HG03060 (cell line): ENCODE results near the gene RHCE.
A peak's percentile ranks its signal among the peaks of the same experiment; 100 is the strongest.
"Not testable (repeated sequence)": the region's sequence is repeated elsewhere in the genome, so short reads cannot be mapped to it uniquely, and the experiment has no call there.

Source experiments
- ATAC-seq: cut with Tn5 transposase; IDR thresholded peaks from one replicate; pipeline ENCODE4 v1.9.1; 2021; ENCODE audit warnings: low read depth, moderate number of reproducible peaks; ENCODE audit not compliant: unreplicated experiment

Gene RHCE

DNA sequence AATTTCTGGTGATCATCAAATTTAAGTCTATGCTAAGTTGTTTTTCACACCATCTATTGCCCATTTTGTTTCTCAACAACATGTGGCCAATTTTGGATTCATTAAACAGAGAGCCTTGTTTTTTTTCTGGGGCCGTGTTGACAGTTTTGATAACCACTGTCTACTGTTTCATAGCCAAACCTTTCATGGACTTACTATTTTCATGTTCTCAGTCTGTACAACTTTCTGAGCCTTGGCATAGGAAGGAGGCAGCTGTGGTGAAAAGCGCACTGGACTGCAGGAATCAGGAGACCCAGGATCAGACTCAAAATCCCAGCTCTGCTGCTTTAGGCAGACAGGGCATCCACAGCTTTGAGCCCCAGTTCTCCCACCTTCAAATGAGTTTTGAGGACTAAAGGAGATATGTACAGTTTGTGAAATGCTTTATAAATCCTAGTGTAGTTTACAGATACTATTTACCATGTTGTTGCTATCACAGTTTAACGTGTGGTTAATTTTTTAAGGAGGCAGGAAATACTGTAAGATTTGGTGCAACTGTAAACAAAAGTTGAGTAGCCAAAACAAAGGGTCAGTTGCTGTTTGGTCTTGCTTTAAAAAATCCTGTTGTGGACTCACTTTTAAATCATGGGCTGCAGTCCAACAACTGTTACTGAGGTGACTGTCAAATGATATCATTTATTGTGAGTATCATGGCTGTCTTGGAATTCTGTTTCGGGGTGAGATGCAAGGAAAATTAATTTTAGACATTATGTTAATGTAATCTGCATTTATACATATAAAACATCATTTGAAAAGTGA is 13.0 kb upstream of the RHCE start:
- ATAC-seq: no peak

DNA sequence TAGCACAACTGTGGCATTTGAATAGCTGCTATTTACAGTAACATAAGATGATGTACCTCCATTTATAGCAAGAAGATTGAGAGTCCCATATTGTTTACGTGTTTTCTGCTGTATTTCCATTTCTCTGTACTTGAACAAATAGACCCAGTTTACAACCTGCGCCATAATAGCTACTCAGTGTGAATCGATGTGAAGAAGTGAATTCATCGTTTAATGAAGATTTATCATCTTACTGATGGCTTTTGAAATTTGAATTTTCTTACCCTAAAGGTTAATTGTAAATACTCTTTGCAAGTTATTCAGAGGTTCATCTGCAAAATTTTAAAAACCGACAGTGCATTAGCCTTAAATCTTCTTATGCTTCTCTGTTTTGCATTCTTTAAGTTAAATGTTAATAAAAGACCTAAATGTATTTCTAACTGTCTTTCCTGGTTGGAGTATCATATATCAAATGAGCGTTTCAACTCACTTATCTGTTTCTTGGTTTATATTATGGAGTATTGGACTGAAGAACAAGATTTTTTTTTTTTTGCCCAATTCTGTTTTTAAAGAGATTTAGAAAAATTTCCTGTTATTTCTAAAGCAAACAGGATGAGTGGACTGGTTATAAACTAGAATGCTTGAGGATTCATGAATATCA is 12.2 kb upstream of the RHCE start:
- no peak for ATAC-seq

DNA sequence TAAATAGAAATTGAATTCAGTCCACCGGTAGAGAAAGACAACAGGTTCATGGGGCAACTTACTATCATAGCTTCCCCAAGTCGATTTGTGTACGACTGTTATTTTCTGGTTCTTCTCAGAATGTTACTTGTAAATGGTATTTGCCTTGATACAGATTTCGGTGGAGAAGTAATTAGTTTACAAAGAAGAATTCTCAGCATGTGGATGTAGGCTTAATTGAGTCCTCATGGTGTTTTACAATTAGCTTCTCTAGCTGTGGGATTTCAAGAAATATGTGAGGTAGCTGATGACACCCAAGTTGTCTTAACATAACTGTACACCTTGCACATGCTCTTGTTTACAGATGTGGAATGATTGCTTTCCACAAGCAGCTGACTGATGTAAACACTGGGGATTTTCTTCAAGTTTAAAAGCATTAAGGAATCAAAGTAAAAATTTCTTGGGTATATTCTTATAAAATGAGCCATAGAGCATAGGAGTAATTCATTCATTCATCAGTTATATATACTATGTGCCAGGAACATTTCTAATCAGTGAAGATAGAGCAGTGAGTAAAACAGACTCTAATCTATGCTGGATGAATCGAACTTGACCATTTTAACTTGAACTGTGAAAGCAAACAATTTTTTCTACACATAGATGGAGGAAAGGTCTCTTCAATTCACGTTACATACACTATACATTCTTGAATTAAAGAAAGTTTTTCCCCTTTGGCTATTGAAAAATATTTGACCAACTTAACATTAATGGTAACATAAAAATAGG is 11.5 kb upstream of the RHCE start:
- ATAC-seq: no peak

DNA sequence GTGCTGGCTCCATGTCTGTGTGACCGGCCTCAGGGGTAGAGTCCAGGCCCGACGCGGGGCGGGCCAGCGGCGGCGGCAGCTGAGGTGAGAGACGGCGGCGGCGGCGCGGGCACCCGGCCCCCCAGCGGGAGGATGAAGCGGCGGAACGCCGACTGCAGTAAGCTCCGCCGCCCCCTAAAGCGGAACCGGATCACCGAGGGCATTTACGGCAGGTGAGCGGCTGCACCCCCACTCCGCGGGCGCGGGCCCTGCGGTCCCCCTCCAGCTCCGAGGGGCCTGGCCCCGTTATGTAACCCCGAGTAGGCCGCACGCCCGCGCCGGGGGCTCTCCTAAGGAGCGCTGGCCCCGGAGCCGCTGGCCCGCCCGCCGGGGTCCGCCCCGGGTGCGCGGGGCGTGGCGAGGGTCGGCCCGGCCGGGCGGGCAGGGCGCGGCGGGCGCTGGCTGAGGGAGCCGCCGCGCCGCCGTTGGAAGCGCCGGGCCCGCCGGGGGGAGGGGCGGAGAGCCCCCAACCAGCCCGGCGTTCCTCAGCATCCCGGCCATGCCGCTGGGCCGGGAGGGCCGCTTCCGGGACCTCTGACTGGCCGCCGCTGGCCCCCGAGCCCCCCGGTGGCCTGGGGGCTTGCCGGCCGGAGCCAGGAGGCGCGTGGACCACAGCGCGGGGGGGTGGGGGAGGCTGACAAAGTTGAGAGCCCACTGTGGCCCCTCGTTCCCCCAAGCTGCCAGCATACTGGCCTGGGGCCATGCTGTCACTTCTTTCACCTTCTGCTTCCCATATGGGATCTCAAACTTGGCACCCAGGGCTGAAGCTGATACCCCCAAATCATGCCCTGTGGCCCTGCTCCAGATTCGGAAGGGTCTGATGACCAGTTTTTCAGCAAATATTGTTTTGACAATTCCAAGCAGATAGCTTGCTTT is 10.6 kb upstream of the RHCE start:
- ATAC-seq: peak; percentile 7

DNA sequence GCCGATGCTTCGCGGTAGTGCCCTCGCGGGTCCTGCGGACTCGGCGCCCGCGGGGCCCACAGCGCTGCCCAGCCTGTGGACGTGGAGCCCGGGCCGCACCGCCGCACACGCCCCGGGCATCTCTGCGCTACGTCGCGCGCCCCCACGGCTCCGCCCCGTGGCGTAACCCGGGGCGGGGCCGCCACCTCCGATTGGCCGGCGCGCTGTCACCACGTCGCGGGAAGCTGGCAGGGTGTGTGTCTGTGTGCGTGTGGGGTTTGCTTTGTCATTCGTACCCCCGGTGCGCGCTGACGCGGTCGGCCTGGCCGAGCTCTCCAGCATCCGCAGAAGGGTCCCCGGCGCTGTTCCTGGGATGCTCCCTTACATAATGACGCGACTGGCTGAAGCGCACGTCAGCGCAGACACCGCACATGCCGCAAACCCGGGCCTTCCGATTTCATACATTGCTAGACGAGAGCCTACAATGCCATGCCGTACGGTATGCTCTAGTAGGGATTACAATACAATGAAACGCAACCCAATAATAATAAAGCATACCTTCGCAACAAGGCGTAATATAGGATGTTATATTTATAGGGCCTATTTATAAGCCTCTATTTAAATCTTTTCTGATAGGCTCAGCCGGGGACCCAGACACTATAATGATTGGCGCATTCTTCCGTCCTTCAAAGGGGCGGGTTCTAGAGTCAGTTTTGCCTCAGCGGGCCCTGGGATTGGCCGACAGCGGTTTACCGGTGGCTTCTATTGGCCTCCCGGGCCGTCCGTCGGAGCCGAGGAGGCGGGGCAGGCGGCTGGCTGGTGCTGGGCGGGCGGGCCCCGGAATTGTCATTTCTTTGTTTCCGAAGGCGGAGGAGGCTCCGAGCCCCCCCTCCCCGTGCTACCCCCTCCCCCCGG is 9.7 kb upstream of the RHCE start, which contains the start of gene MACO1:
TSS of gene MACO1 (plus strand) at position 825 of the 894 bp plus-strand sequence. CDS start 202 bp downstream, outside the sequence.
- ATAC-seq: peak; percentile 59

DNA sequence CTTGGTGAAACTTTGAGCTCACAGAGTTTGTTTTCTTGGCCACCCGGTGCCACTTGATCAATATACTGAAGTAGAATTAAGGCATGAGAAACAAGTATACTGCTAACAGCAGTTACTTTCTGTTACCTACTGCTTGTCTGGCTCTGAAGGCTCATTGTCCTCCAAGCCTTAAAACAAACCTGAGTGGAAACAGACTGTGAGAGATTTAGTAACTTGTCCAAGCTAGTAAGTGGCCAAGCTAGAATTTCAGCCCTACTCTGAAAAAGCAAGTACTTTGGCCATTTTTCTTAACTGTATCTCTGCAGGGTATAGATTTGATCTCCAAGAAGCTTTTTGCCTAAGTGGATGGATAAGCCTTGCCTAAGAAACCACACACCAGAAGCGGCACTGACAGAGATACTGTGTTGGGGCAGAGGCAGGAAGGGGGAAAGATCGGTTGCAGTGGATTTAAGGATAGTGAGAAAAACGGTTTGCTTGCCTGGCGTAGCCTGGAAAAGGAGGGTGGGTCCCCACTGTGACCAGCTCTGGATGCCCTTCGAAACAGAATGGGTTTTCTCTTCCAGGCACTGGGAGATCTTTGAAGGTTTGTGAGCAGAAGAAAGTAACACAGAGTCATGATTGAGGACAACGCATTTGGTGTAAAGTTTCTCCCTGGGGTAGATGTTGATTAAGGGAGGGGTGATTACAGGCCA is 8.0 kb upstream of the RHCE start:
- ATAC-seq: no peak

DNA sequence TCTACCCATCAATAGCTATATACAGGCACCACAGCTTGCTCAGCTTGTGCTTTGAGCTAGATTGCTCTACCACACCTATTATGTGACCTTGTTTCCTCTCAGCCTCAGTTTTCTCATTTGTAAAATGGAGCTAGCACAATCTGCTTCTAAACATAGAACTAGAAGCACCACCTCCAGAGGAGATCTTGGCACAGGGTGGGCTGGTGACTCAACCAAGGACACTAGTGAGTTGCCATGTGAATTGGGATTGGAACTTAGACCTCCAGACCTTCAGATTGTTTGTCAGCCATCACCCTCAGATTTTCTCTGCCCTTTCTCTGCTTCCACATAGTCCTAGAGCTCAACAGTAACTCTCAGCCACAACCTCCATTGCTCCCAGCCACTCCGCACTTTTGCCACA is 7.1 kb upstream of the RHCE start:
- ATAC-seq: no peak

DNA sequence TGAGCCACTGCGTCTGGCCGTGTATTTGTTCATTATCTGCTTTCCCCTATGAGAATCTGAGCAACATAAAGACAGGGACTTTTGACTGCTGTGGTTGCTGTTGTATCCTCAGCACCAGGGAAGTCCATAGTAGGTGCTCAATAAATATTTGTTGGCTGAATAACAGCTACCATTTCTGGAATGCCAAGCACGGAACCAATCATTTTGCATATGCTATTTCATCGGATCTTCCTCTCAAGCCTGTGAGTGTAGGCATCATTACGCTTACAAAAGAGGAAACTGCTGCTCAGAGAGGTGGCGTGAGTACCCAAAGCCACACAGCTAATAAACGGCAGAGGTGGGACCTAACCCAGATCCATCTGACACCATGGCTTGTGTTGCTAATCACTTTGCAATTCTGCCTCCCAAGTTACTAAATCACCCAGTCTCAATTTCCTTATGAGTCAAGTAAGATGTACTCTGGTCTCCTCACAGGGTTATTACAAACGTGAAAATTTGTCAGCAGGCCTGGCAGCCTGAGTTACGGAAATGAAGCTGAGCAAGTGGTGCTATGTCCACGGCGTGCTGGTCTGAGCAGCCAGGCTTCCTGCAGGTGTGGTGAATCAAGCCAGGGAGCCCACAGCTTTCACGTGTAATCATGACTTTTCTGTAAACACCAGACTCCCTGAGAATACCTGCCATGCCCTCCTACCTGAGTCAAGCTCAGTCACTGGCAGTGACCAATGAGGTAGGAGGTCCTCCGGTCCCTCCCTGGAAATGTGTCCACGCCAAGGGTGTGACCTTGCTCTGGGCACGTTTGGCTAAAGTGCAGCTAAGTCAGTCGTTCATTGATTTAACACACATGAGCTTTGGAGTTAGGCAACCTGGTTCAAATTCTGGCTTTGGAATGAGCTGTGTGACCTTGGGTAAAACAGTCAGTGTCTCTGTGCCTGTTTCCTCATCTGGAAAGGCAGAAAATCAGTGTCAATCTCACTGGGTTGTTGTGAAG is 4.8 kb upstream of the RHCE start:
- no peak for ATAC-seq

DNA sequence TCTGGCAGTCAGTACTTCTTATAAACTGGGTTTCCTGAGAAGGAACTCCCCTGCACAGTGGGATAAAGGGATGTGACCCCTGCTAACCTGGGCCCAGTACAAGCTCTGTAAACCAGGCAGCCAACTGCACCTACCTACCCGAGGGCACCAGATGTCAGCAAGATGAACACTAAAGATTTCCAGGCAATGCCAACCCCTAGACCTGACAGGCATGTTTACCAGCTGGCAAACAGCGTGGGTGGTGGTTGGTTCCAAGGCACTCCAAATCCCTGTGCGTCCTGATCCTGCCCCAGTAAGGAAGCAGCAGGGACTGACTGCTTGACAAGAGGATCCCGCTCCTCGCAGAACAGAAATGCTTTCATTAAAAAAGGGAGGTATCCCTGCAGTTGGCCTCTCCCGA is 2.6 kb upstream of the RHCE start:
- ATAC-seq: not testable (repeated sequence)

DNA sequence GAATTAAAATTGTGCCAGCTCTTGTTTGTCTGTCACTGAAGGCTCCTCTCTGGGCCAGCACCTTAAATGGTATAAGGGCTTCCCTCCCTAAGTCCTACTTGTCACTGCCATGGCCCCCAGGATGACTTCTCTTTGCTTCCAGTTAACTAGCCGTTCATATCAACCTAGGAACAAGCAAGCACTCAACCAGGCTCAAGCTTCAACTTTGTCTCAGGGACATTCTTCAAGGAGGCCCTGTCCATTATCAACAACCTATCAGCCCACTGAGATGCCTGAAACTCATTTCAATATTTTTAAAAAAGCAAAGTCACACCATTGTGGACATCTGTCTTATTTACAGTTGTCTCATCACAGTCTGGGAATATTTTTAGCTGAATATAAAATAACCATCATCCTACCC is 1.3 kb downstream of the RHCE start:
- ATAC-seq: not testable (repeated sequence)

DNA sequence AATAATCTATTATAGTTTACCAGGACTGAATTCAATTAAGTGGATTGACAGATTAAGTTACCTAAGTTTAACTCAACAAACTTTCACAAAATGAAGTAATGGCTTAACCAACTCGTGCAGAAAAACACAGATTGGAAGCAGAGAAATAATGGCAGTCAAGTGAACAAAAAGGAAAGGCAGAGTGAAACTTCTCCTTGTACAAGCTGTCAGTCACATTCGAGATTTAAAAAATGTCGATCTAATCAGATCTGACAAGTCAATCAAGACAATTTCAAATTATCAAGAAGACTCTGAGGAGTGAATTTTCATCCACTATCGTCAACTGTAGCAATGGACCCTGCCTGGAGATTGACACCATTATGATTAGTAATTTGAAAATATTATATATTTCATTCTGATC is 3.3 kb downstream of the RHCE start:
- not testable (repeated sequence) for ATAC-seq

DNA sequence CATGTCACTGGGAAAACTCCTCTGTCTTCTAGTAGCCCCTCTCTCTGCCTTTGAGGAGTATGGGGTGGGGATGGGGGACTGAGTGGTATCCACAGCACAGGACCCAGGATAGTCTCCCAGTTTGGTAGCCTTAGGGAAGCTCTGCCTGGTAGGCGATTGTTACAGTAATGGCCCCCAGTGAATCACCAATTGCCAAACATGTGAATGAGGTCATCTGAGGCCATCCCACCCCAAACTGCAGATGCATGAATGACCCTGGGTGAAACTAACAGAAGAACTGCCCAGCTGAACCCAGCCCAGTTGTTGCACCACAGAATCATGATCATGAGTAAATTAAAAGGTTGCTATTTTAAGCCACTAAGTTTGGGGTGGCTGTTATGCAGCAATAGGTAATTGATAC is 6.0 kb downstream of the RHCE start:
- not testable (repeated sequence) for ATAC-seq

DNA sequence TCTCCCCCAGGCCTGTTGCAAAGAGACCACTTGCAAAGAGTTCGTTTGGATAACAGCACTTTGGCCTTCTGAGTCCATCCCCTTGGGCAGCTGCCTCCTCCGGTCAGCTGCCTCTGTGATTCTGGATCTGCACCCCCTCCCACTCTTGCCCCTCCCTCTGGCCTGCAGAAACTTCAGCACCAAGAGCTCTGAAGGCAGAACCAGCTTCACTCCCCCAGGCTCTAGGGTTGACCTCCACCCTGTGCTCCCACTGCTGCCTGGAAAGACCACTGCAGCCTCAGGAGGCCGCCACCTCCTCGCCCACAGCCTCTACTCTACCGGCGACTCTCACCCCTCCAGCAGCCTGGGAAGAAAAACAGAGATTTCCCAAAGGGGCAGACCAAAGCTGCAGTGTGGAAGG is 6.5 kb downstream of the RHCE start:
- ATAC-seq: not testable (repeated sequence)

DNA sequence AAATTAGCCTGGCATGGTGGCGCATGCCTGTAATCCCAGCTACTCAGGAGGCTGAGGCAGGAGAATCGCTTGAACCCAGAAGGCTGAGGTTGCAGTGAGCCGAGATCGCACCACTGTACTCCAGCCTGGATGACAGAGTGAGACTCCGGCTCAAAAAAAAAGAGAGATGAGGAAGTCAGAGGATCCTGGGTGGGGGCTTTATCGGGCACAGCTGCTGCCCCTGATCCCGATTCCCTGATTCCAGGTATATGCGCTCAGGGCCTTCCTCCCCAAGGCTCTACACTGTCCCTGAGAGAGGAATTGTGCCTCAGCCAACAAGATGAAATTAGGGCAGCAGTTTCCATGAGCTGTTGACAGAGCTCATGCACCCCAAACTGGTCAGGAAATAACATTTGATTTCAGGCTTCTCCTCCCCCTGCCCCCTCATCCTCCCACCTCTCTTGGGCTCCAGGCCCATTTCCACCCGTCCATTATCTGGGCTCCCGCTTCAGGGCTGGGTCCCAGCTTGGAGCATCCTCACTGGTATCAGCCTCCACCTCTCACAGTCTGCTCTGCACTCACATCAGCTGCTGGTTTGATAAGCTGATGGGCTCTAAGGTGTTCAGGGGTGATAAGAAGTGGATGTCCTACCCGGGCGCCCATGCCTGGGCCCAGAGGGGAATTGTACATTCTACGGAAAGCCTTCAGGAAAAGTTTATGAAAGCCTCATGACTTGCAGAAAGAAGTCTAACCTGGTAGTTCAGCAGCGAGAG is 7.6 kb downstream of the RHCE start:
- not testable (repeated sequence) for ATAC-seq

DNA sequence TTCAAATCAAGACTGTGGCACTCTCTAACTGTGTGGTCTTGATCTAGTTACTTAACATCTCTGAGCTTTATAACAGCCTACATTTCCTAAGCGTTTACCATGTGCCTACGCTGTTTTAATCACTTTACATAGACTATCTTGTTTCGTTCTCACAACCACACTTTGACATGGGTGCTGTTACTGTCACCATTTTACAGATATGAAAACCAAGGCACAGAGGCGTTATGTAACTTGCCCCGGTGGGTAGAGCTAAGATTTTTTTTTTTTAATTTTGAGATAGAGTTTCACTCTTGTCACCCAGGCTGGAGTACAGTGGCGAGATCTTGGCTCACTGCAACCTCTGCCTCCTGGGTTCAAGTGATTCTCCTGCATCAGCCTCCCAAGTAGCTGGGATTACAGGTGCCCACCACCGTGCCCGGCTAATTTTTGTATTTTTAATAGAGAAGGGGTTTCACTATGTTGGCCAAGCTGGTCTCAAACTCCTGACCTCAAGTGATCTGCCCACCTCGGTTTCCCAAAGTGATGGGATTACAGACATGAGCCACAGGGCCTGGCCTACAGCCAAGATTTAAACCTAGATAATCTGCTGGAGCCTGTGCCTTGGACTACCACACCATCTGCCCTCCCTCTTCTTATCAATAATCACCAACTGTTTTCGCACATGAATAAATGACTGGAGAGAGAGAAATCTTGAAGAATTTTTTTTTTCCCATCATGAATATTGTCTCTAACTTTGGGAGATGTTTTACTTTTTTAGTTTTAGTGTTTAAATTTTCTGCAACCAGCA is 10.8 kb downstream of the RHCE start:
- not testable (repeated sequence) for ATAC-seq

DNA sequence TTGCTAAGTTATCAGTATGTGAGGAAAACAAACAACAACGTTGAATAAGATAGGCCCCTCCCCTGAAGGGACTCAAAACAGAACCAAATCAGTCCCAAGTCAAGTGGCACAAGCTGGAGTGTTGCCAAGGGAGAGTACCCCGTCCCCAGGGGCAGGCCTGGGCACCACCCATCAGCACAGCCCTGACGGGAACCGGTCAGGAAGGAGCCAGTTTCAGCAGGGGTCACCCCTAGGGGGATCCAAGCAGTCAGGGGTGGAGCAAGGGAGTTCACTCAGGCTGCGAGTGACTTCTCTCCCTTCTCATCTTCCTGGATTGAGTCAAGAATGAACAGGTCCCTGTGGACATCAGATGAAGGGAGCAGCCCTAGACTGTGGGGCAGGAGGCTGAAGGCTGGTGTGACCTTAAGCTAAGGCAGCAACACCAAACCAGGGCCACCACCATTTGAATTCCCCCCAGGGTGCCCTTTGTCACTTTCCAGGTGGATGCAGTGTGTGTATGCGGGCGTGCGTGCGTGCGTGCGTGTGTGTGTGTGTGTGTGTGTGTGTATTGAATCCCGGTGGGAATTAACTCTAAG is 14.8 kb downstream of the RHCE start:
- not testable (repeated sequence) for ATAC-seq
